Fibroblast of lung (primary cell): ENCODE data around the gene FAM131A.

Experiments used
- CTCF ChIP-seq, 2 donors: IDR thresholded peaks in 1 of 2; conservative IDR thresholded peaks in 1 of 2; 1 replicate in 1 of 2; 2 replicates in 1 of 2; pipeline ENCODE4 v1.5.1; 2011 to 2012; ENCODE audit warnings: low read length in 2 of 2, control low read depth in 1 of 2, inconsistent platforms in 1 of 2, low read depth in 1 of 2, mild to moderate bottlenecking in 1 of 2
- EZH2 ChIP-seq: IDR thresholded peaks from 2 replicates; pipeline ENCODE4 v1.5.1; 2012; ENCODE audit warnings: low read length, control low read depth, mild to moderate bottlenecking; ENCODE audit errors: missing control alignments

- TF ChIP-seq EZH2, result no peak
- TF ChIP-seq CTCF (conservative IDR thresholded peaks at IDR 0.05 in 1 of 2, IDR thresholded peaks at IDR 0.05 in 1 of 2; ENCODE audit: low read depth in 1 of 2, low read length in 2 of 2), result no peak
Observed at GRCh38 chr3:184389384-184389783, 52.0 kb downstream of the FAM131A start.
